ENCODE results near the gene PCGF1.

PCGF1 gene
- total RNA-seq, result 7.2 to 17.5 reads per million in 2 donors

DNA sequence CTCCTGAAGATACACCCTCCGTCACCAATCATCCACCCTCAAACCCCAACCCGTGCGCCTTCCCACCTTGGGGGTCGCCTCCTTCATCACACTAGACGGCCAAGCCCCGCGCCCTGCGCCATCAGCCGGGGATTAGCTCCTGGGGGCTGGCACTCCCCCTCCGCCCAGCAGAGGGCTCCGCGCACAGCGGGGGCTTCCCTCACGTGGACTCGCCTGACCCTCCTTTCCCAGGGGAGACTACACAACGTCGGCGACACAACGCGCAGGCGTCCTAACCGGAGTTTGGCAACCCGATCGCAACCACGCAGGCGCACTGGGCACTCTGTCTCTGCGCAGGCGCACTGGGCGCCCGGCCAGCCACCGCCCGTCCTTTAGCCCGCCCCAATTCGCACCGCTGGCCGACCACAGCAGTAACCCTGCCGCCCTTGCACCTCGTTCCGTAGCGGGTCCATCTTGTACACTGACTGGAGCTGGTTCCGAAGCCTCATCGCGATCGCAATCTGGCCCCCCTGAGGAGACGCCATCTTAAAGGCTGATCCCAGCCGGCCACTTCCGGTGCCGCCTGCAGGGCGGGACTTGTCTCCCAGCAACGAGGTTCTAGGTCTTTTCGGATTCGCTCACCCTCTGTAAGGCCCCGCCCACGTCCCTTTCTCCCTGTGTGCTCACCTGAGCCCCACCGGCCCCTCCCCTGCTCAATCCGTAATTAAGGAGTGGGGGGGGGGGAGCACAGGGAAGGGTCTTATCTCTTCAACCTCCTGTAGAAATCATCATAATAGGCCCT lies at the start of gene PCGF1:
PCGF1 (minus strand) TSS at position 551 of the 781 bp plus-strand sequence; CDS start at position 524, 27 bp downstream.
- peak; percentile 98 for DNase-seq

DNA sequence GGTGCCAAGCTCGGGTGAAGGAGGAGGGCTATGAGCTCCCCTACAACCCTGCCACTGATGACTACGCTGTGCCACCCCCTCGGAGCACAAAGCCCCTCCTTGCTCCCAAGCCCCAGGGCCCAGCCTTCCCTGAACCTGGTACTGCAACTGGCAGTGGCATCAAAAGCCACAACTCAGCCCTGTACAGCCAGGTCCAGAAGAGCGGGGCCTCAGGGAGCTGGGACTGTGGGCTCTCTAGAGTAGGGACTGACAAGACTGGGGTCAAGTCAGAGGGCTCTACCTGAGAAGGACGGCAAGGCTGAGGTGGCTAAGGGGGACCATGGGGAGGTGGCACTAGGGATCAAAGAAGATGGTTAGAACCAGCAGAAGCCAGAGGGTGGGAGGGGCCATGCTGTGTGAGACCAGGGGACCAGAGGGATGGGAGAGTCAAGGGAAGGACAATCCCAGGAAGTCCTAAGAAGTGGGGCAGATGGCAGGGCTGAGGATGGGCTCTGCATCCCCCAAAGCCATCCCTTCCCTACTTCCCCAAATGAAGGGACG lies 49.4 kb upstream of the PCGF1 start:
- no peak for DNase-seq

DNA sequence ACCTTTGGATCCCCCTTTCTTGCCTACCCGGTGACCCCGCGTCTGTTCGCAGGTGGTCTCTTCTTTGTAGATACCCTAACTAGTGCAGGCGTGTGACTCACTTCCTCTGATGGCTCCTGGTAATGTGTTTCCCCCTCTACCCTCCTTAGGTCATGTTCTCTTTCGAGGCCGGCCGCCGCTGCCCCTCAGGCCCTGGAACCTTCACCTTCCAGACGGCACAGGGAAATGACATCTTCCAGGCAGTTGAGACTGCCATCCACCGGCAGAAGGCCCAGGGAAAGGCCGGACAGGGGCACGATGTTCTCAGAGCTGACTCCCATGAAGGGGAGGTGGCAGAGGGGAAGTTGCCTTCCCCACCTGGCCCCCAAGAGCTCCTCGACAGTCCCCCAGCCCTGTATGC lies 48.7 kb upstream of the PCGF1 start:
- DNase-seq, result no peak

DNA sequence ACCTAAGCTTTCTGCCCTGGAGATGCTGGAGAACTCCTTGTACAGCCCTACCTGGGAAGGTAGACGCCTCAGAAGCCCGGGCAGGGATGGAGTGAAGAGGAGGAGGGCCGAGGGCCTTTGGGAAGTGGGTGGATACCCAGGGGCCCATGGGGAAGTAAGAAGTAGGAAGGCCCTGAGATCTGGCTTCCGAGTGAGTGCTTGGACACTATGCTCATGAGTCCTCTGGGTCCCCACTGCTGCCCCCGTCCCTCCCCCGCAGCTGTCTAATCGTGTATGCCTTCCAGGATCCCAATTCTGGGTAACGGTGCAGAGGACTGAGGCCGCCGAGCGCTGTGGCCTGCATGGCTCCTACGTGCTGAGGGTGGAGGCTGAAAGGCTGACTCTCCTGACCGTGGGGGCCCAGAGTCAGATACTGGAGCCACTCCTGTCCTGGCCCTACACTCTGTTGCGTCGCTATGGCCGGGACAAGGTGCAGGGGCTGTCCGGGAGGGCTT lies 48.2 kb upstream of the PCGF1 start:
- DNase-seq, result no peak

DNA sequence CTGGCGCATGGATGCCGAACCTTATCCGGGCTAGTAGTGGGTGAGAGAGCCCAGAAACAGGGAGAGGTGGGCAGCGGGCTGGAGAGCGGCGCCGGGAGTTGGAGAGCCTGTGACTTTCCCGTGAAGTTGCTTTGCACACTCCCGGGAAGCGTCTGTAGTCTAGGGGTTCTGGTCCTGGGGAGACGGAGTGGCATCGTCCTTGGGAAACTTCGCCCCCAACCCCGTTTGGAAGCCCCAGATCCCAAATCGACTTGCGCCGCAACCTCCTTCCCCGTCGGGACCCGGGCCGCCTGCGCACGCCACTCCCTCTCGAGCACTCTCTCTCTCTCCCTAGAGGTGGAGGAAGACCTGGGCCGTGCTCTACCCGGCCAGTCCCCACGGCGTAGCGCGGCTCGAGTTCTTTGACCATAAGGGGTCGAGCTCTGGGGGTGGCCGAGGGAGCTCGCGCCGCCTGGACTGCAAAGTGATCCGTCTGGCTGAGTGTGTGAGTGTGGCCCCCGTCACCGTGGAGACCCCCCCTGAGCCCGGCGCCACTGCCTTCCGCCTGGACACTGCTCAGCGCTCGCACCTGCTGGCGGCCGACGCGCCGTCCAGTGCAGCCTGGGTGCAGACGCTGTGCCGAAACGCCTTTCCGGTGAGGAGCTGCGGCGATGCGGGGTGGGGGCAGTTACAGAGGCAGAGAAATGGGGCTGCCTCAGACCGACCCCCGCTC lies 47.5 kb upstream of the PCGF1 start:
- DNase-seq, result peak; percentile 31

DNA sequence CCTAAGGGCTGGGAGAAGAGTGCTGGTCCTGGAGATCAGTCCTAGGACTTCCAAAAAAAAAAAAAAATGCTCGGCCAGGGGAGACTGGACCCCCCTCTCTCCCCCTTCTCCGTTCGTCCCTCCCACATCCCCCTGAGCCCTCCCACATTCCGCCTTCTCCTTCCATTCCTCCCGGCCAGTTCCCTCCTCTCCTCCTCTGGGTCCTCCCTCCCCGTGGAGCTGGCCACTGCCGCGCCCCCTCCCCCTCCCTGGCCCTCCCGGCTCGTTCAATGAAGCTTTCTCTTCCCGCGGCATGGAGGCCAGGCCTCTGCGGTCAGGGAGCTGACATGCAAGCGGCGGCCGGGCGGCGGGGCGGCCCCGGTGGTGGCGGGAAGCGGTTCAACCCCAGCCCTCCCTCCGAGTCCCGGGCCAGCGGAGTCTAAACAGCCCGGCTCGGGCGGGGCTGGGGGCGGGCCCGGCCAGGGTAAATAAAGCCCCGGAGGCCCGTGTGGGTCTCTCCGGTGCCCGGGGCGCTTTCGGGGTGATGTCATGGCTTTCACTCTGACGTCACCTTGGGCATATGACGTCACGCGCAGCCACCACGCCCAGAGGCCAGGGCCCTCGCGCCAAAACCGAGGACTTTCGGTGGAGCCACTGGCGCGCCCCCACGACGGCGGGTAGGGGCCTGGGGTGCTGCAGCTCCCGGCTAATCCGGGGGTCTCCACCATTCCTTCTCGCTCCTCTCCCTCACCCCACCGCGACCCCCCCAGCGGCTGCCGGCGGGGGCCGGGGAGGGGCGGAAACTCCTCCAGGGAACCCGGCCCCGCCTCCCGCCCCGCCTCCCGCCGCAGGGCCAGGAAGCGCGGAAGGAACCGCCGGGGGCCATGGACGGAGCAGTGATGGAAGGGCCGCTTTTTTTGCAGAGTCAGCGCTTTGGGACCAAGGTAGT lies 46.7 kb upstream of the PCGF1 start, which contains the start of the genes DOK1 and LOXL3:
DOK1 (plus strand) TSS at position 829 of the 928 bp plus-strand sequence; CDS start at position 864, 35 bp downstream.
LOXL3 (minus strand) TSS at position 51 of the 928 bp plus-strand sequence. CDS start 1,308 bp downstream, outside the sequence.
- peak; percentile 75 for DNase-seq

DNA sequence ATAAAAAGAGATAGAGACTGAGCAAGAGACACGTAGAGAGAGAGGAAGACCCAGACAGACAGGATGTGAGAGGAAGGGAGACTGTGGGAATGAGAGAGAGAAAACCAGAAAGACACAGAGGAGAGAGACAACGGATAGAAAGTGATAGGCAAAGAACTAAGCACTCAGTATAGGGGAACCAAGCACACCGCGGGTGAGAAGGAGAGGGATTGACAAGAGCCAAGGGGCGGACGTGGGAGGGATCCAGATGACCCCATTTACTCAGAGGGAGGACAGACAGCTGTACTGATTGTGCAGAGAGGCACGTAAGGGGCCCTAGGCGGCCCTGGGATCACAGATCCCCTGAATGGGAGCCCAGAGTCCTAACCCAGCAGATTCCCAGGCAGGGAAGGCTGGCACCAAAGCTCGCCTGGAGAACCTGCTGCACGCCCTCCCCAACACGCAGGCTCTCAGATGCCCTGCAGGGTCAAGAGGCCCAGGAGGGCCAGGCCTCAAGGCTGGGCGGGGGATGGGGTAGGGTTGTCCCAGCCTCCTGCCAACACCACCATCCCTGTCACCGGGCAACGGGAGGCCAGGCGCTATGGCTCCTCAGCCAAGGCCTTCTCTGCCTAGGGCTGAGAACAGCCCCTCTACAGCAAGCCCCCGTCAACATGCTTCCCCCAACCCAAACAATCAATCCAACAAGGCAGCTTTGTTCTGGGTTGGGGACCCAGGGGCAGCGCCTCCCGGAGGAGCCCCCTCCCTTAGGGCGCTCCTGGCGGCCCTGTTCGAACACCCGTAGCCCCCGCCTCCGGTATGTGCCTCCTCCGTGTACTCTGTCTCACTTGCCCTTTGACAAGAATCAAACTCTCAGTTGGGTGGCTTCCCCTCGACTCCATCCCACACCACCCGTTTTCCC lies 45.7 kb upstream of the PCGF1 start:
- no peak for DNase-seq

DNA sequence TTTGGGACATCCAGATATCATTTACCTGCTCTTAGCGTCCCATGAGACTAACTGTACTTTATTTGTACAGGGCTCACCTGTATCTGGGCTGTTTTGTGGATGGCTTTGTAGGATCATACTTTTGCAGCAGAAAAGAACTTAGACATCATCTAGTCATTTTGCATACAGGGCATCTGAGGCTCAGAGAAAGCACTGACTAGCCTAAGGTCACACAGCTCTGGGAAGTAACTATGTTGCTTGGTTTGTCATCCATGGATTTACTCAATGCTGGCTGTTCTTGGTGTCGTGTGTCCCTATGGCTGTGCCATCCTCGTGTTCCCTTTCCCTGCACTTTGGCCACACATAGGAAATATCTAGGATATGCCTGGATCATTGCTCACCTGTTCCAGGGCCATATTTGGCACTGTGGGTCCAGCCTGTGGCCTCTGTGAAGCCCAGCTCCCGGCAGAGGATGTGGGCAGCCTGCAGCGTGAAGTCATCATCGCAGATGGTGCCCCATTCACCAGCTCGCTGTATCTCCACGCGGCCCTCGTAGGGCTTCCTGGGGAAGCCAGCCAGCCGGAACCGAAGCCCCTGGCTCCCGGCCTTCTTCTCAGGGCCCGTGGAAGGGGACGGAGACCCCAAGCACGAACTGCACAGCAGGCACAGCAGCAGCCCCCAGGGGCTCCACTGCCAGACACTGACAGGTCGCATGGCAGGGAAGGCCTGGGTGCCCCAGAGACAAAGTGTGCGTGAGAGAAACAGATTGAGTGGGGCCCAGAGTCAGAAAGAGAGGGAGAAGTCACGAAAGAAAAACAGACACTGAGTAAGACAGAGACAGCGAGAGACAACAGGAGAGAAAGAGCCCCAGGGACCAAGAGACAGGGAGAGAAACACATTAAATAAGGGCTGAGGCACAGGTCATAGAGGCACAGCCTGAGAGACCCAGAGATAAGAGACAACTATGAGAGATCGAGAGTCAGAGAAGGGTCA lies 44.7 kb upstream of the PCGF1 start:
- DNase-seq, result no peak

DNA sequence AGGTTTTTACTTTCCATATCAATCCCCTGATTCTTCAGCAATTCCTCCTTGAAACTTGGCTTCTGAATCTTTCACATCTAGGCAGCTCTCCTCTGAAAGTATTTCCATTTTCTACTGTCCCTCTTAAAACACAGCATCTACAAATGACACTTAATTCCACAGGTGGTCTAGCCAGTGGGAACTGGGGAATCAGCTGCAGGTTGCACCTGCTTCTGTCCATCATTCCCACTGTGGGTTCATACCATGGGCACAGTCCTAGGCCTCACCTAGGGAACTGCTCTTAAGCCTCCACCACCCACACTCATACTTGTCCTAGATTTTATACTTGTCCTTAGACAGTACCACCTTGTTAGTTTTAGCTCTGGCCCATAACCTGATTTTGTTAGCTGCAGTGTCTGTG lies 44.0 kb upstream of the PCGF1 start:
- no peak for DNase-seq

DNA sequence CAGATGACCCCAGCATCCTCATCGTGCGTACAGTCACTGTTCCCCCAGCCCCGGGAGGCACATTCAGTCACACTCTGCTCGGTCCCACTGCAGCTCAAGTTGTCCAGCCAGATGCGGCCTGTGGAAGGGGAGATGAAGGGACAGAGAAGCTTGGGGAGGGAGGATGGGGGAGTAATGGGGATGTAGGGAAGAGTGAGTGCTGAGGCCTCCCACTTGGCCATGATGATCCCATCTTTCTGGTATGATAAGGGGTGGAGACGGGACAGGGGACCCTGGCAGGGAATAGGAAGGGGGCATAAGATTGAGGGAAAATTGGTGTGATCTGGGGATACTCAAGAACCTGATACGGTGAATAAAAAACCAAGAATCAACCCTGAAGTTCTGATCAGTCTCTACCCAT lies 42.7 kb upstream of the PCGF1 start:
- DNase-seq, result no peak

DNA sequence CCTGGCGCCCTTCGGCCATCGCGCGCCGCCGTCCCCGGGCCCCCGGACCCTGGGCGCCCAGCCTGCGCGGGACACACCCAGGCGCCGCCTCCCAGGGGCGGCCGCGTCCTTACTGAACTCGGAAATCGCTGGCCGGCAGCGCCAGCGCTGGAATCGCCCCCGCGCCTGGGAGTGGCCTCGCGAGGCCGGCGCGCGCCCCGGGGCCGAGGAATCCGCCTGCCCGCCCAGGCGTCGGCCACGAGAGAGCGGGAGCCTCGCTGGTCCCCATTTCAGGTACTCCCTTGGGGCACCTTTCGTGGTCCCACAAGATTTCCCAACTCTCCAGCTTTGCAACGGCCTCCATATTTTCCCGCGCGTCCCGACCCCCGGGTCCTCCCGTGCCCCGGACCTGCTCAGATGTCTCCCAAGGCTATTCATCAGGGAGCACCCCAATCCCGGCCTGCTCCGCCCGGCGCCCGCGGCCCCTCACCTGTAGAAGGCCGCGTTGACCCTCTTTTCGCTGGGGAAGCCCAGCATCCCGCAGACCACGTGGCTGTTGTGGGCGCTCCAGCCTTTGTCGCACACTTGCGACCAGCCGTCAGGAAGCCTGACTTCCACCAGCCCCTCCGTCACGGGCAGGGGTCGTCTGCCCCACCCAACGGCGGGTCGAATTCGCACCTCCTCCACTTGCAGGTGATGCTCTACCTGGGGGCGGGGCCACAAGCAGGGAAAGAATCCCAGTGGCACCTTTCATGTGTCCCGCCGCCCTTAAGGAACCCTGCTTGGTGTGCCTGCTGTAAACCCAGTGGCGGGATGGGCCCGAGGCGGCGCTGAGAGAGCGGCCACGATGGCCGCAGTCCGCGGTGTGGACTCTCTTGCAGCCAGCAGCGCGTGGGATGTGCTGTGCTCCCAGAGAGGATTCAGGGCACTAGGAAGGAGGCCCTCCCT lies 41.7 kb upstream of the PCGF1 start:
- no peak for DNase-seq

DNA sequence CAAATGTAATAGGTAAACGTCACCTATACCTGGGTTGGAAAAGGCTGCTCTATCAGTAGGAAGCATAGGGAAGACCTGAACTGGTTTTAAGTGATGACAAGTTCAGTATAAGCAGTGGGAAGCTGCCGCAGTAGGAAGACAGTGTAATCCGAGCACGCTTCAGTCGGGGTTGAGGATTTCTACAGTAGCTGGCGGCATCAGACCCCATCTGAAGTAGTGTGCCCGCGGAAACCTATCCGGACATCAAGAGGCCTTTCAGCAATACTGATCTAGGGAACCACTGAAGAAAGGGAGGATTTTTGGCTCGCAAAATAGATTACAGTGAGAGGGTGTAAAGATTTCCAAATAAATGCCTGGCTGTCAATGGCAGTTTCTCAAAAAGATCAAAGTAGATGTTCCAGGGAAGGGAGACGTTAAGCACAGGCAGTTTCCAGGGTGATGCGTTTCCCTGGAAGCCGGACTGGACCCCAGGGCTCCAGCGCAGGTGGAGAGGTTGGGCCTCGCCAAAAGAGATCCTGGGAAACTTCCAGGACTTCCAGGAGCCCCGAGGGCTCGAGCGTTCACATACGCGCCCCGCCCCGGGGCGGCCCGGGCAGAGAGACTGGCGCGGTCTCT lies 40.9 kb upstream of the PCGF1 start:
- no peak for DNase-seq

DNA sequence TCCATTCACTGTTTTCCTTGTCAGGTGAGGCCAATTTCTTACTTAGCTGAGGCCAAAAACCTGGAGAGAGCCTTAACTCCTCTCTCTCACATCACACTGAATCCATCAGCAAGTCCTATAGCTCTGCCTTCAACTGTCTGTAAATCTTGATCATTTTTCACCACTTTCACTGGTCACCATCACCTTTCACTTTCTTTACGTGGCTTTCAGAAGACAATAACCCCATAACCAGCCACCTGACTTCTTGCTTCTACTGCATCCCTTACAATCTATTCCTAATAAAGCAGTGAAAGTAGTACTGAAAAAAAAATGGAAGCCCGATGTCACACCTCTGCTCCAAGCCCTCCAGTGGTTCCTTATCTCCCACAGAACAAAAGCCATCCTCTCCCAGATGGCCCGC lies 38.5 kb upstream of the PCGF1 start:
- DNase-seq, result no peak

DNA sequence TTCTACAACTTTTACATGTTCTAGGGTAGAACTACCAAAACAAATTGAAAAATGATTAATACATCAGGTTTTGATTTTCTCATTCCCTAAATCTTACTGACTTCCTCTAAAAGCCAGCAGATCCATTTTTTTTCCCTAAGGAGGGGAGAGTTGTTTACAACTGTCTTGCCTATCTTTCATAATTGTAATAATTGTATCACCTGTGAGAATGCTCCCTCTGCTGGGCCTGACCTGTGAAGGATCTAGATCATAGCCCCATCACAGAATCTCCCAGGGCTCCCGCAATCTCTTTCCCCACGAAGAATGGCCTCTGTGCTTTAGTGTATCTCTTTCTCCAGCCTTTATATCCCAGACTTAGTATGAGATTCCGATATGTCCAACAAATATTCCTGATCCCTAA lies 37.1 kb upstream of the PCGF1 start:
- no peak for DNase-seq

DNA sequence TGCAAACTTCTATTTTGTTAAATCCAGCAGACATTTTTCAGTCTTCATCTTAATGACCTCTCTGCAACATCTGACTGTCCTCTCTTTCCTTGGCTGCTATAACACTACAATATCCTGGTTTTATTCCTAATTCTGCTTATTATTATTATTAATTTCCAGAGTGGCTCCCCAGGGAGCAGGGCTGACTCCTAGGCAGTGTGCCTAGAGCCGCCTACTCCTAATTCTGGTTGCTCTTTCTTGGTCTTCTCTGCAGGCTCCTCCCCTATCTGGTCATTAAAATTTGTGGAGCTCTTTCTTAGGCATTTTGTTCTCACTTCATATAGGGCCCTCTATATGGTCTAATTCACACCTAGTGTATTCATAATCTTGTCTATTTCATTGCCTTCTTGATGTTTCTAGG lies 35.5 kb upstream of the PCGF1 start:
- no peak for DNase-seq

DNA sequence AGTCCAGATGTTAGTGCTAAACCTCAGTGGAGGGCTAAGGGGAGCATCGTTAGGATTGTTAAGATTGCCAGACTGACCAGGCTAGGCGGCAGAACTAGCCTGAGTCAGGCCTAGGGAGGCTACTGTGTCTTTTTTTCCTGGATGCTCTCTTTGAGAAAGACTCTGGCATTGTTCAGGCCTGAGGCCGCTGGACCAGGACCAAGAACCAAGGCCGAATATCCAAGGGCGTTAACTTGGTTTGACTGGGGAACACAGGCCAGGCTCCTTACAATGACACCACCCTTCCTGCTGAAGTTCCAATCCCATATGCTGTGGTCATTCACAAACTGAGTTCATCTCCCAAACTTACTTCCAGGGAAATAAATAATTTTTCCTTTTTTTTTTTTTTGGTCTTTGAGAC lies 32.8 kb upstream of the PCGF1 start:
- DNase-seq, result no peak

DNA sequence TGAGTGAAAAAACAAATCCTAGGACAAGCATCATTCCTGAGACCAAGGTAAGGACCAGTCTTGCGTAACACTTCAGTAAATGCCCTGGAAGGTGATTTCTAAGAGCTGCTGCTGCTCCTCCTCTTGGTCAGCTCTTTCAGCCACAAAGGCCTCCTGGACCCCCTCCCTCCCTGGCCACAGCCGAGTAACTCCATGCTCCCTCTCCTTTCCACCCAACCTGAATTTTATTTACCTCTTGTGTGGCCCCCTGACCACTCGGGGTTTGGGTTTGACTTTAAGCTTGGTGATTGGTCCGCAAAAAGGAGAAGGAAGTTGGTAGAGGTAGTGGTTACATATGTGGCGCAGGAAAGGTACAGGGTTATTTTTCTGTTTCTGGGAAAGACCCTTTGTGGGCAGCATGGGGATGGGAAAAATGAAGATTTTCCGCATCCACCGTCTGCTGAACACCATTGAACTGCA lies 31.4 kb upstream of the PCGF1 start:
- no peak for DNase-seq

DNA sequence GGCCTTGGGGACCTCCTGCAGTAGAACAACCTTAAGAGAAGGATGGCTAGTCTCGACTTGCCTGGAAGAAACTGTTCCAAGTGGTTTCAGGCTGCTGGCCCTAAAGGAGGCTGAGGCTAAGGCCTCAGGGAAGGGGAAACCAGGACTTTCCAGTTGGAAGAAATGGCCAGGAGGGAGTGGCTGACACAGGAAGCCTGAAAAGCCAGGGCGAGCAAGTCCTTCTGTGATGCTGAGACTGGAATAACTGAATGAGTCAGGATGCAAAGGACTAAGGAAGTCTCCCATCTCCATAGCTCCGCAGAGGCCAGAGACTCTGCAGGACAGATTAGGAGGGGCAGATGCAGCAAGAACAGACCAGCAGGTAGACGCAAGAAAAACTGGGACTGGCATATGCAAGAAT lies 29.6 kb upstream of the PCGF1 start:
- no peak for DNase-seq

All from T-helper 9 cell (primary cell).